Osteoblast (primary cell): ENCODE results near the gene NKAPD1. TPM values are rescaled to one million over a fixed set of nuclear protein-coding genes. Genes with fewer than 3 reads are reported as not detected.

ENCODE experiments used
- DNase-seq: peaks from one replicate; pipeline ENCODE4 v3.0.0; 2011; ENCODE audit warnings: low spot score, mixed read lengths; ENCODE audit not compliant: insufficient read length; ENCODE audit errors: missing footprints
- H2AFZ ChIP-seq: 2 replicates; pipeline ENCODE4 v1.6.0; 2011; ENCODE audit warnings: mild to moderate bottlenecking, low read length
- H3K27ac ChIP-seq: 2 replicates; pipeline ENCODE4 v1.5.1; 2011; ENCODE audit warnings: mild to moderate bottlenecking, low read depth, low read length, moderate library complexity
- H3K27me3 ChIP-seq: 2 replicates; pipeline ENCODE4 v1.6.0; 2012; ENCODE audit warnings: mild to moderate bottlenecking, control low read depth, inconsistent platforms, low read length, moderate library complexity; ENCODE audit not compliant: insufficient read depth
- H3K36me3 ChIP-seq: 2 replicates; pipeline ENCODE4 v1.5.1; 2011; ENCODE audit warnings: mild to moderate bottlenecking, low read length, control low read depth, moderate library complexity; ENCODE audit not compliant: insufficient read depth
- H3K4me1 ChIP-seq: 2 replicates; pipeline ENCODE4 v1.5.1; 2011; ENCODE audit warnings: mild to moderate bottlenecking, low read length, control low read depth, moderate library complexity; ENCODE audit not compliant: insufficient read depth
- H3K4me2 ChIP-seq: 2 replicates; pipeline ENCODE4 v1.6.0; 2011; ENCODE audit warnings: mild to moderate bottlenecking, low read length; ENCODE audit not compliant: insufficient read depth
- H3K4me3 ChIP-seq: fragments of 200-600 bp; sonication (generic); 3 replicates; pipeline ENCODE4 v1.5.1; 2012; ENCODE audit warnings: mild to moderate bottlenecking, low read length, inconsistent platforms; ENCODE audit not compliant: insufficient read depth
- H3K79me2 ChIP-seq: 2 replicates; pipeline ENCODE4 v1.6.0; 2012; ENCODE audit warnings: mild to moderate bottlenecking, low read length, control low read depth, inconsistent platforms; ENCODE audit not compliant: insufficient read depth
- H3K9me3 ChIP-seq: 2 replicates; pipeline ENCODE4 v1.5.1; 2011; ENCODE audit warnings: low read depth, low read length, control low read depth
- H4K20me1 ChIP-seq: 2 replicates; pipeline ENCODE4 v1.6.0; 2012; ENCODE audit warnings: mild to moderate bottlenecking, low read length, control low read depth; ENCODE audit not compliant: insufficient read depth
- total RNA-seq: library from RNA; depleted of rRNA; stranded (reverse); fragments of >200 nt; gene quantifications from 2 replicates; pipeline ENCODE4 v1.2.3, GENCODE V29; 2012
- TF ChIP-seq, protein P1 (sequence below): IDR thresholded peaks from 2 replicates; pipeline ENCODE4 v1.5.1; 2011; ENCODE audit warnings: mild to moderate bottlenecking, low read depth, low read length, moderate library complexity; ENCODE audit errors: extremely low read depth

Gene NKAPD1
- total RNA-seq, 1 donor = 37.6 TPM

DNA sequence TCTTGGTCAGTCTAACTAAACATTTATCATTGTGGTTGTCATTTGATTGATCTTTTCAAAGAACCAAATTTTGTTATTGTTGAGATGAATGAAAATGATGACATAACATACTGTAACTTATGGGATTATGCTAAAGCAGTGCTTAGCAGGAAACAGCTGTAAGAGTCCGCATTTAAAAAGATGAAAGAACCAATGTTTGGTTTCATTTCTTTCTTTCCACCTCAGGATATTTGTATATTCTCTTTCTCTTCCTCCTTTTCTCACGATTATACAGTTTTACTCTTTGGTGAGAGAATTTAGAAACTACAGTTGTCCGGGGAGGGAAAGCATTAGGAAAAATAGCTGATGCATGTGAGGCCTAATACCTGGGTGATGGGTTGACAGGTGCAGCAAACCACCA, 23.4 kb upstream of the NKAPD1 start:
- no peak overlapping the region for H2AFZ ChIP-seq
- H3K36me3 ChIP-seq = peaks cover 32% of the 10 kb centered on the region
- H3K79me2 ChIP-seq = peaks cover 13% of the 10 kb centered on the region
- H3K9me3 ChIP-seq = no peaks in the 10 kb centered on the region
- H4K20me1 ChIP-seq = no peaks in the 10 kb centered on the region
- H3K4me1 ChIP-seq = peaks cover 8% of the 10 kb centered on the region
- TF ChIP-seq, protein P1, sequence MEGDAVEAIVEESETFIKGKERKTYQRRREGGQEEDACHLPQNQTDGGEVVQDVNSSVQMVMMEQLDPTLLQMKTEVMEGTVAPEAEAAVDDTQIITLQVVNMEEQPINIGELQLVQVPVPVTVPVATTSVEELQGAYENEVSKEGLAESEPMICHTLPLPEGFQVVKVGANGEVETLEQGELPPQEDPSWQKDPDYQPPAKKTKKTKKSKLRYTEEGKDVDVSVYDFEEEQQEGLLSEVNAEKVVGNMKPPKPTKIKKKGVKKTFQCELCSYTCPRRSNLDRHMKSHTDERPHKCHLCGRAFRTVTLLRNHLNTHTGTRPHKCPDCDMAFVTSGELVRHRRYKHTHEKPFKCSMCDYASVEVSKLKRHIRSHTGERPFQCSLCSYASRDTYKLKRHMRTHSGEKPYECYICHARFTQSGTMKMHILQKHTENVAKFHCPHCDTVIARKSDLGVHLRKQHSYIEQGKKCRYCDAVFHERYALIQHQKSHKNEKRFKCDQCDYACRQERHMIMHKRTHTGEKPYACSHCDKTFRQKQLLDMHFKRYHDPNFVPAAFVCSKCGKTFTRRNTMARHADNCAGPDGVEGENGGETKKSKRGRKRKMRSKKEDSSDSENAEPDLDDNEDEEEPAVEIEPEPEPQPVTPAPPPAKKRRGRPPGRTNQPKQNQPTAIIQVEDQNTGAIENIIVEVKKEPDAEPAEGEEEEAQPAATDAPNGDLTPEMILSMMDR = no peak
- DNase-seq = no peak
- H3K4me2 ChIP-seq = no peak overlapping the region
- H3K27me3 ChIP-seq = no peaks in the 10 kb centered on the region
- no peak overlapping the region for H3K27ac ChIP-seq
- no peak overlapping the region for H3K4me3 ChIP-seq

- Histone ChIP-seq H3K36me3 (peaks cover 32% of the 10 kb centered on the region), H3K27ac (no peak overlapping the region), H4K20me1 (no peaks in the 10 kb centered on the region), H3K9me3 (no peaks in the 10 kb centered on the region), H2AFZ (no peak overlapping the region), H3K4me2 (no peak overlapping the region), H3K4me3 (no peak overlapping the region), H3K27me3 (no peaks in the 10 kb centered on the region), H3K4me1 (peaks cover 8% of the 10 kb centered on the region), H3K79me2 (peaks cover 13% of the 10 kb centered on the region)
- TF ChIP-seq, protein P1 = no peak
- peak; percentile 46 for DNase-seq
Measured at GRCh38 chr11:112051768-112052167, 22.3 kb upstream of the NKAPD1 start.

DNA sequence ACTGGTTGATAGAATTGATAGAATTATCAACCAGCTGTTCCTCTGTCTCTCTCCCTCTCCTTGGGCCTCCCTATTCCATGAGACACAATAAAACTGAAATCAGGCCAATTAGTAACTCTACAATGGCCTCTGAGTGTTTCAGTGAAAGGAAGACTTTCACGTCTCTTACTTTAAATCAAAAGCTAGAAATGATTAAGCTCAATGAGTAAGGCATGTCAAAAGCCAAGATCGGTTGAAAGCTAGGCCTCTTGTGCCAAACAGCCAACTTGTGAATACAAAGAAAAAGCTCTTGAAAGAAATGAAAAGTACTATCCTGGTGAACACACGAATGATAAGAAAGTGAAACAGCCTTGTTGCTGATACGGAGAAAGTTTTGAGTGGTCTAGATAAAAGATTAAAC, 16.9 kb upstream of the NKAPD1 start:
- no peak for DNase-seq
- peaks cover 45% of the 10 kb centered on the region for H3K36me3 ChIP-seq
- H3K9me3 ChIP-seq = no peaks in the 10 kb centered on the region
- TF ChIP-seq, protein P1 = no peak
- H2AFZ ChIP-seq = no peak overlapping the region
- H3K4me2 ChIP-seq = no peak overlapping the region
- peak overlapping the region; percentile 0 for H3K27ac ChIP-seq
- H4K20me1 ChIP-seq = no peaks in the 10 kb centered on the region
- no peaks in the 10 kb centered on the region for H3K4me1 ChIP-seq
- H3K4me3 ChIP-seq = no peak overlapping the region
- H3K27me3 ChIP-seq = no peaks in the 10 kb centered on the region
- H3K79me2 ChIP-seq = no peaks in the 10 kb centered on the region

DNA sequence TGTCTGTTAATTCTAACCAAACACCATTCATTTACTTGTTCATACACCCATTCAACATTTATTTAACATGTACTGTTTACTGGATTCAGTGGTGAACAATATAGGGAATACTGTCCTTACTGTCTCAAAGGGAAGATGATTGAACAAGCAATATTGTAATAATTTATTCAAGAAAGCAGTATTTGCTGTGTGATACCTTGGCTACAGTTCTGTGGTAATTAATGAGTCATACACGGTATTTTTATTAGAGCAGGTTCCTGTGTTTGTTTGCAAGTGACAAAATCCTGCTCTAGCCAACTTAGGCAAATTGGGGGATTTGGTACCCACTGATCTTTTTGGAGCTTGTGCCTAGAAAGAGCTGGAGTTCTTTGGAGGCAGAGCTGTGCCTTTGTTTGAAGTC, 16.0 kb upstream of the NKAPD1 start:
- Histone ChIP-seq H3K36me3 (peaks cover 44% of the 10 kb centered on the region), H4K20me1 (no peaks in the 10 kb centered on the region), H3K4me1 (no peaks in the 10 kb centered on the region), H3K4me3 (no peak overlapping the region), H3K79me2 (no peaks in the 10 kb centered on the region), H2AFZ (no peak overlapping the region), H3K4me2 (no peak overlapping the region), H3K27ac (no peak overlapping the region), H3K27me3 (no peaks in the 10 kb centered on the region), H3K9me3 (no peaks in the 10 kb centered on the region)
- no peak for DNase-seq
- TF ChIP-seq, protein P1 = no peak
